Calu3 (cell line): ENCODE data around the gene GSTA2. TPM values are rescaled to one million over a fixed set of nuclear protein-coding genes. Genes with fewer than 3 reads are reported as not detected.
"Not testable (repeated sequence)": the region's sequence is repeated elsewhere in the genome, so short reads cannot be mapped to it uniquely, and the experiment has no call there.

Source experiments
- BruUV-seq: library from RNA; stranded (reverse); fragments of 400-500 nt; replicated peaks from 2 replicates; lab custom pipeline; 2021; lab: Mats Ljungman, UMichigan
- CTCF ChIA-PET: fragments of 300-600 bp; sonication (Branson Sonifier 250); formaldehyde crosslinking; loops from one replicate; lab custom pipeline; 2022; ENCODE audit warnings: antibody characterized with exemption; lab: Charles Lee
- DNase-seq: peaks from one replicate; pipeline ENCODE4 v3.0.0; 2022
- H3K27ac Mint-ChIP-seq: one replicate; pipeline ENCODE4 v1.8.0; 2022; ENCODE audit warnings: mixed read lengths; ENCODE audit not compliant: unreplicated experiment
- H3K27me3 Mint-ChIP-seq: one replicate; pipeline ENCODE4 v1.8.0; 2022; ENCODE audit warnings: mixed read lengths; ENCODE audit not compliant: unreplicated experiment
- H3K36me3 Mint-ChIP-seq: one replicate; pipeline ENCODE4 v1.8.0; 2022; ENCODE audit warnings: mild to moderate bottlenecking, moderate library complexity, mixed read lengths; ENCODE audit not compliant: insufficient read depth, unreplicated experiment
- H3K4me1 Mint-ChIP-seq: one replicate; pipeline ENCODE4 v1.8.0; 2022; ENCODE audit warnings: mild to moderate bottlenecking, low read depth, mixed read lengths; ENCODE audit not compliant: unreplicated experiment
- H3K4me3 Mint-ChIP-seq: one replicate; pipeline ENCODE4 v1.8.0; 2022; ENCODE audit warnings: mild to moderate bottlenecking, low read depth, moderate library complexity, mixed read lengths; ENCODE audit not compliant: unreplicated experiment
- H3K9me3 Mint-ChIP-seq: one replicate; pipeline ENCODE4 v1.8.0; 2022; ENCODE audit warnings: low read depth, mixed read lengths; ENCODE audit not compliant: unreplicated experiment
- intact Hi-C: fragments of 100-400 bp; cut with micrococcal nuclease; formaldehyde crosslinking; loops from one replicate; pipeline ENCODE4 v1.10.0; 2022; ENCODE audit not compliant: unreplicated experiment
- total RNA-seq: library from RNA; stranded (reverse); gene quantifications from 2 replicates; pipeline ENCODE4 v1.2.3, GENCODE V29; 2022
- TF ChIP-seq, protein P1 (sequence below): fragments of 200-600 bp; IDR thresholded peaks from one replicate; pipeline ENCODE4 v1.8.0; 2022; ENCODE audit warnings: antibody characterized with exemption; ENCODE audit not compliant: unreplicated experiment

GSTA2 gene
- total RNA-seq, 1 experiment from 2014 or later = not detected

DNA sequence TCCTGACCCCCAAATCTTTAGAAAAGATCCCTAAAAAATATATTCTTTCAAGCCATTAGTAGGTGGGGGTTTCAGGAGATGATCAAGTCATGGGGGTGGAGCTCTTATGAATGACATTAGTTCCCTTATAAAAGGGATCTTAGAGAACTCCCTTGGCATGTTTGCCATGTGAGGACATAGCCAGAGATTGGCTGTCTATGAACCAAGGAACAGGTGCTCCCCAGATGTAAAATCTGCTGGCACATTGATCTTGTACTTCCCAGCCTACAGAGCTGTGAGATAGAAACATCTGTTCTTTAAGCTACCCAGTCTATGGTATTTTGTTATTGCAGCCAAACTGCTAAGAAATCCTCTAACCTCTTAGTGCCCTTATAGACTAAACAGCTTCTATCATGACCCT lies 4.4 kb upstream of the GSTA2 start:
- H3K9me3 Mint-ChIP-seq, H3K27ac Mint-ChIP-seq, CTCF ChIA-PET, H3K4me3 Mint-ChIP-seq, H3K4me1 Mint-ChIP-seq, DNase-seq, BruUV-seq, intact Hi-C loops, H3K36me3 Mint-ChIP-seq: not testable (repeated sequence)
- peaks cover 57% of the 10 kb centered on the region for H3K27me3 Mint-ChIP-seq

DNA sequence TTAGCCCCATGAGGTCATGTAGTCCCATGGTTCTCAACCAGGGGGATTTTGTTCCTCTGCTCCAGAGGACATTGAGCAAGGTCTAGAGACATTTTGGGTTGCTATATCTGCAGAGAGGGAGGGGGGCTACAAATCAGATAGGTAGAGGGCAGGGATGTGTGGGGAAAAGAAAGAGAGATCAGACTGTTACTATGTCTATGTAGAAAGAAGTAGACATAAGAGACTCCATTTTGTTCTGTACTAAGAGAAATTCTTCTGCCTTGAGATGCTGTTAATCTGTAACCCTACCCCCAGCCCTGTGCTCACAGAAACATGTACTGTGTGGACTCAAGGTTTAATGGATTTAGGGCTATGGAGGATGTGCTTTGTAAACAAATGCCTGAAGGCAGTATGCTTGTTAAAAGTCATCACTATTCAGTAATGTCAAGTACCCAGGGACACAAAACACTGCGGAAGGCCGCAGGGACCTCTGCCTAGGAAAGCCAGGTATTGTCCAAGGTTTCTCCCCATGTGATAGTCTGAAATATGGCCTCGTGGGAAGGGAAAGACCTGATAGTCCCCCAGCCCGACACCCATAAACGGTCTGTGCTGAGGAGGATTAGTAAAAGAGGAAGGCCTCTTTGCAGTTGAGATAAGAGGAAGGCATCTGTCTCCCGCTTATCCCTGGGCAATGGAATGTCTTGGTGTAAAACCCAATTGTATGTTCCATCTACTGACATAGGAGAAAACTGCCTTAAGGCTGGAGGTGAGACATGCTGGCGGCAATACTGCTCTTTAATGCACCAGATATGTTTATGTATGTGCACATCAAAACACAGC lies 1.4 kb downstream of the GSTA2 start:
- intact Hi-C loops, H3K4me3 Mint-ChIP-seq, CTCF ChIA-PET, H3K36me3 Mint-ChIP-seq, H3K27ac Mint-ChIP-seq, BruUV-seq, DNase-seq, H3K9me3 Mint-ChIP-seq: not testable (repeated sequence)
- peaks cover 18% of the 10 kb centered on the region for H3K4me1 Mint-ChIP-seq
- H3K27me3 Mint-ChIP-seq = peaks cover 61% of the 10 kb centered on the region

DNA sequence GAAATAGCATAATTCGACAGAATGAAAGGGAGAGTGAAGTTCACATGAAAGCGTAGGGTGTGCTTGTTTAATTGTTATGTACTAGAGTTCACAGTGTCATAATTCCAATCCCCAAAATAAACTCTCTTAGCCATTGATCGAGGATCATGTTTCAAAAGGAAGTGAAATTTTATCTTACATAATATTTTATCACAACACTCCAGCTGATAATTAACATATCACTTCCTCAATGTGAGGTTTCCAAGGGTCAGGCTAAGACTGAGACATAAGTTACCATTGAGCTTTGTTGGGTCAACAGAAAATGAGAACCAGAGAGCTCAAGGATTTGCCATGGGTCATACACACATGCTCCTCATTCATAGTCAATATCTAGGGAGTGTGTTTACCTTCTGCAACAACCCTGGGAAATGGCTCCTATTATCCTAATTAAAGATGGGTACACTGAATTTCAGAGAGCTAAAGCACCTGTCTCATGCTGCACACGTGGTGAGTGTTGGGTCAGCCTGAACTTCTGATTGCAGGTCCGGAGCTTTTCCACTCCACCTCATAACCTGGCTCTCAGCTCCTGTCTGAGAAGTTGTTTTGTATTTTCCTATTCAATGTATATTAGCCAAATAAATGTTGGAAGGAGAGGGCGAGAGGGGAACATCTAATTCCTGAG lies 3.0 kb downstream of the GSTA2 start:
- no peaks in the 10 kb centered on the region for H3K9me3 Mint-ChIP-seq
- H3K4me3 Mint-ChIP-seq = no peak overlapping the region
- no TSS peak for BruUV-seq
- CTCF ChIA-PET = no interaction called here
- no peaks in the 10 kb centered on the region for H3K36me3 Mint-ChIP-seq
- peak overlapping the region; percentile 43 for H3K27ac Mint-ChIP-seq
- H3K27me3 Mint-ChIP-seq = peaks cover 58% of the 10 kb centered on the region
- DNase-seq = no peak
- H3K4me1 Mint-ChIP-seq = peaks cover 18% of the 10 kb centered on the region
- intact Hi-C loops = no loop called here
- TF ChIP-seq, protein P1, sequence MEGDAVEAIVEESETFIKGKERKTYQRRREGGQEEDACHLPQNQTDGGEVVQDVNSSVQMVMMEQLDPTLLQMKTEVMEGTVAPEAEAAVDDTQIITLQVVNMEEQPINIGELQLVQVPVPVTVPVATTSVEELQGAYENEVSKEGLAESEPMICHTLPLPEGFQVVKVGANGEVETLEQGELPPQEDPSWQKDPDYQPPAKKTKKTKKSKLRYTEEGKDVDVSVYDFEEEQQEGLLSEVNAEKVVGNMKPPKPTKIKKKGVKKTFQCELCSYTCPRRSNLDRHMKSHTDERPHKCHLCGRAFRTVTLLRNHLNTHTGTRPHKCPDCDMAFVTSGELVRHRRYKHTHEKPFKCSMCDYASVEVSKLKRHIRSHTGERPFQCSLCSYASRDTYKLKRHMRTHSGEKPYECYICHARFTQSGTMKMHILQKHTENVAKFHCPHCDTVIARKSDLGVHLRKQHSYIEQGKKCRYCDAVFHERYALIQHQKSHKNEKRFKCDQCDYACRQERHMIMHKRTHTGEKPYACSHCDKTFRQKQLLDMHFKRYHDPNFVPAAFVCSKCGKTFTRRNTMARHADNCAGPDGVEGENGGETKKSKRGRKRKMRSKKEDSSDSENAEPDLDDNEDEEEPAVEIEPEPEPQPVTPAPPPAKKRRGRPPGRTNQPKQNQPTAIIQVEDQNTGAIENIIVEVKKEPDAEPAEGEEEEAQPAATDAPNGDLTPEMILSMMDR = no peak

DNA sequence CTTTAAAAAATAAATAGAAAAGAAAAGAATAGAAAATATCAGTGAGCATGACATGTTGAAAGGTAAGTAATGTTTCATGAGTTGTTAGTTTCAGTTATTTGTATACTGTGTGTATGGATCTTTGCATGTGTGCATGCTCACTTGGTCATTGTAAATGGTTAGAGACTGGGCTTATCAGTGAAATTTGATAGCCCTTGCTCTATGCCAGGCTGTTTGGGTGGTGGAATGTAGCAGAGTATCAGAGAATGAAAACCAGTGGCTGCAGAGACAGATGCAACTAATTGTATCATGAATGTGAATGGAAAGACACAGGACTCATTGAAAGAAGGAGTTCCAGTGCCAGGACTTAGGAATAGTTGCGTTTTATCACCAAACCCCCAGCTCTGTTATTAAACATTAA lies 4.2 kb downstream of the GSTA2 start:
- TF ChIP-seq, protein P1 = no peak
- CTCF ChIA-PET = no interaction called here
- no peaks in the 10 kb centered on the region for H3K9me3 Mint-ChIP-seq
- intact Hi-C loops = no loop called here
- no TSS peak for BruUV-seq
- H3K27ac Mint-ChIP-seq = no peak overlapping the region
- H3K36me3 Mint-ChIP-seq = no peaks in the 10 kb centered on the region
- no peak overlapping the region for H3K4me3 Mint-ChIP-seq
- H3K27me3 Mint-ChIP-seq = peaks cover 58% of the 10 kb centered on the region
- DNase-seq = no peak
- peaks cover 18% of the 10 kb centered on the region for H3K4me1 Mint-ChIP-seq

DNA sequence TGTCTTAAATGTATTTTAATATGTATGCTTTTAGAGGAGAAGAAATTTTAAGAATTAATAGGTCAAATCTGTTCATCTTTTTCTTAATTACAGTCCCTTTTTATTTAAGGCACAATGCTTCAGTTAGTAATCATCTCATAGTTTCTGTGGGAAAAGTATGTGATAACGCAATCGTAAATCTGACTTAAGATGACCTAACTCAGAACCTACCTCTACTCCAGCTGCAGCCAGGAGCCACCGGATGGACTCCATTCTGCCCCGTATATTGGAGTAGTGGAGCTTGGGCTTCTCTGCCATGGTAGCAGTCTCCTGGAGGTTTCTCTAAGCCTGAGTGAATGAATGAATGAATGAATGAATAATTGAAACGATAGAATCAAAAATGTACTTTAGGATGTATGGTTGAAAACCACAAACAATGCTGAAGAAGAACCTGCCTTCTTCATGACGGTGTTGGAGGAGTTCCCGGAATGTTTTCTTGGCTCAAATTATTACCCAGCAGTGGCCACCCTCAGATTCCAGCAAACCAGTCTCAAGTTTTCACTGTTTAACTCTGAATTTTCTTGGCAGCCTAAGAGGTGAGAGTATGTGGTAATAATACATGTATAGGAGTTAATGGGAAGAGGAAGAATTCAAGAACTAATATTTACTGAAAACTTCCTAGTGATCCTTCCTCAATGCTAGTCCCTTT lies 5.5 kb downstream of the GSTA2 start:
- peaks cover 11% of the 10 kb centered on the region for H3K4me1 Mint-ChIP-seq
- intact Hi-C loops, CTCF ChIA-PET, H3K36me3 Mint-ChIP-seq, H3K9me3 Mint-ChIP-seq, BruUV-seq, H3K27ac Mint-ChIP-seq, H3K4me3 Mint-ChIP-seq, DNase-seq: not testable (repeated sequence)
- H3K27me3 Mint-ChIP-seq = peaks cover 60% of the 10 kb centered on the region
